Uterus (tissue), 4 donors: ENCODE measurements around the gene CD248. TPM values are rescaled to one million over a fixed set of nuclear protein-coding genes. Genes with fewer than 3 reads are reported as not detected.

ENCODE experiments used
- DNase-seq, 2 donors: peaks; one replicate each; pipeline ENCODE4 v3.0.0-alpha.2; 2019 to 2020
- H3K27ac ChIP-seq, 2 donors: fragments of 200-600 bp; sonication (generic); 1 replicate in 1 of 2; 2 replicates in 1 of 2; pipeline ENCODE4 v1.5.1; 2016 to 2018
- H3K27me3 ChIP-seq, 2 donors: fragments of 200-600 bp; sonication (generic); one replicate each; pipeline ENCODE4 v1.5.1; 2018 to 2019; ENCODE audit warnings: control low read depth in 1 of 2
- H3K36me3 ChIP-seq, 2 donors: fragments of 200-600 bp; sonication (generic); one replicate each; pipeline ENCODE4 v1.5.1; 2019; ENCODE audit warnings: control low read depth in 1 of 2
- H3K4me1 ChIP-seq, 2 donors: fragments of 200-600 bp; sonication (generic); one replicate each; pipeline ENCODE4 v1.5.1; 2018 to 2019; ENCODE audit warnings: control low read depth in 1 of 2
- H3K4me3 ChIP-seq, 2 donors: fragments of 200-600 bp; sonication (generic); 1 replicate in 1 of 2; 2 replicates in 1 of 2; pipeline ENCODE4 v1.5.1; 2018 to 2019; ENCODE audit warnings: mild to moderate bottlenecking in 1 of 2
- H3K9me3 ChIP-seq, 2 donors: fragments of 200-600 bp; sonication (generic); one replicate each; pipeline ENCODE4 v1.5.1; 2019; ENCODE audit warnings: control low read depth in 1 of 2
- CTCF ChIP-seq, 4 experiments: fragments of 200-600 bp in 2 of 4; fragments of 450-650 bp in 2 of 4; sonication (generic) in 2 of 4; IDR thresholded peaks; one replicate each; pipeline ENCODE4 v1.5.1; 2016 to 2019; ENCODE audit warnings: antibody characterized with exemption in 4 of 4, mild to moderate bottlenecking in 2 of 4, moderate library complexity in 1 of 4
- POLR2A ChIP-seq, 2 donors: fragments of 450-650 bp; IDR thresholded peaks; one replicate each; pipeline ENCODE4 v1.6.1; 2016; ENCODE audit warnings: antibody characterized with exemption in 2 of 2, mild to moderate bottlenecking in 1 of 2, moderate library complexity in 1 of 2
- intact Hi-C: fragments of 100-400 bp; cut with DNase I; formaldehyde crosslinking; loops from one replicate; pipeline ENCODE4 v1.15.1; 2023; ENCODE audit warnings: low total_unique reads
- total RNA-seq, 4 donors: library from RNA; depleted of rRNA in 3 of 4; stranded (reverse); fragments of >200 nt in 3 of 4; gene quantifications; one replicate each; pipeline versions ENCODE4 v1.1.0 to v1.2.4, GENCODE V29; 2014 to 2023
- donor health status: DM: yes; HTN: yes; CAD: no.

Gene CD248
- total RNA-seq, 4 donors from 2014 or later = 14.1 to 91.2 (median 46.2) TPM

- TF ChIP-seq POLR2A (IDR thresholded peaks at IDR 0.05) (no peak), CTCF (IDR thresholded peaks at IDR 0.05) (no peak)
- H3K4me3 ChIP-seq = peak overlapping the region; percentile 43 to 45
- H3K36me3 ChIP-seq = no peaks in the 10 kb centered on the region
- intact Hi-C loops = no loop called here
- no peaks in the 10 kb centered on the region for H3K9me3 ChIP-seq
- H3K4me1 ChIP-seq = peaks cover 0 to 16% of the 10 kb centered on the region in 2 donors
- H3K27ac ChIP-seq = peak overlapping the region; percentile 86 to 93
- DNase-seq = no peak
- no peaks in the 10 kb centered on the region for H3K27me3 ChIP-seq
These were observed 2.7 kb downstream of the CD248 start for GRCh38 chr11:66314186-66314501.

GRCh38 chr11:66313321-66314185, 3.3 kb downstream of the CD248 start:
- peak in 1 of 4 experiments; percentile 13 for TF ChIP-seq CTCF (IDR thresholded peaks at IDR 0.05)
- TF ChIP-seq POLR2A (IDR thresholded peaks at IDR 0.05) = no peak
- no peaks in the 10 kb centered on the region for H3K36me3 ChIP-seq
- DNase-seq = peak; percentile 42 to 74
- peaks cover 0 to 16% of the 10 kb centered on the region in 2 donors for H3K4me1 ChIP-seq
- H3K27me3 ChIP-seq = no peaks in the 10 kb centered on the region
- H3K27ac ChIP-seq = peak overlapping the region; percentile 86 to 93
- intact Hi-C loops = no loop called here
- H3K9me3 ChIP-seq = no peaks in the 10 kb centered on the region
- peak overlapping the region; percentile 43 to 45 for H3K4me3 ChIP-seq

- no peaks in the 10 kb centered on the region for H3K36me3 ChIP-seq
- TF ChIP-seq POLR2A (IDR thresholded peaks at IDR 0.05) (peak; percentile 30 to 58), CTCF (IDR thresholded peaks at IDR 0.05) (no peak)
- peaks cover 0 to 10% of the 10 kb centered on the region in 2 donors for H3K4me1 ChIP-seq
- DNase-seq = peak; percentile 99
- H3K27ac ChIP-seq = peak overlapping the region; percentile 86 to 93
- no peaks in the 10 kb centered on the region for H3K27me3 ChIP-seq
- no peaks in the 10 kb centered on the region for H3K9me3 ChIP-seq
- intact Hi-C loops = no loop called here
- peak overlapping the region; percentile 43 to 45 for H3K4me3 ChIP-seq
These were observed 4.1 kb downstream of the CD248 start for GRCh38 chr11:66312549-66313320.

- intact Hi-C loops = no loop called here
- Histone ChIP-seq H3K4me3 (peak overlapping the region; percentile 43 to 45), H3K9me3 (no peaks in the 10 kb centered on the region), H3K36me3 (no peaks in the 10 kb centered on the region), H3K27ac (peak overlapping the region; percentile 86 to 93), H3K4me1 (peaks cover 0 to 8% of the 10 kb centered on the region in 2 donors), H3K27me3 (no peaks in the 10 kb centered on the region)
- TF ChIP-seq CTCF (IDR thresholded peaks at IDR 0.05) = peak; percentile 20 to 98 (median 96)
- TF ChIP-seq POLR2A (IDR thresholded peaks at IDR 0.05) = peak; percentile 53 to 69
- peak; percentile 92 to 94 for DNase-seq
These were observed 4.8 kb downstream of the CD248 start for GRCh38 chr11:66311965-66312548.
